ENCODE measurements around the gene RAB20.
"Not testable (repeated sequence)": the region's sequence is repeated elsewhere in the genome, so short reads cannot be mapped to it uniquely, and the experiment has no call there.

Gene RAB20

DNA sequence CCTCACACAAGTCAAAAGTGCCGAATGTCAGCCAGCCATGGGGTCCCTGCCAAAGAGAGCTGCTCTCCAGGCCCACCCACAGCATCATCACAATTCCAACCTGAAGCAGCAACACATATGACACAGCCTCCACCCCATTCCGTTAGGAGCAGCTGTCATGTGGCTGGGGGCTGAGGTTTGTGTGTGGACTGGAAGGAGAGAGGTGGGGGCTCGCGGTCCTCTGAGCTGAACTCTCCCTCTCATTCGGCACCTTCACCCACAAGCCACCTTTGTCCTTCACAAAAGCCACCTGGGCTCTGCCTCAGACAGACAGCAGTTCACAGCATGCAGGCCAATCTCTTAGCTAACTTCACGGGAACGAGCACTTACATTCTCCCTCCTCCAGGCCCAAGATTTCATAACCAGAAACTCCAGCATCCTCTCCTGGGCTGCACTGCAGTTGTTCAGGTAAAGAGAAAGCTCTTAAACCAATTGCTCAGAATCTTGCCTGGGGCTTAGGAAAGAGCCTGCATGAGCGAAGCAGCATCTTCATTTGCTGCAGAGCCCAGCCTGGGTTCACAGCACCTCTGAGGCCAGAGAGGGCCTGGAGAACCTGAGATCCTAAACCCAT lies 7.2 kb downstream of the RAB20 start:
- DNase-seq = no peak

DNA sequence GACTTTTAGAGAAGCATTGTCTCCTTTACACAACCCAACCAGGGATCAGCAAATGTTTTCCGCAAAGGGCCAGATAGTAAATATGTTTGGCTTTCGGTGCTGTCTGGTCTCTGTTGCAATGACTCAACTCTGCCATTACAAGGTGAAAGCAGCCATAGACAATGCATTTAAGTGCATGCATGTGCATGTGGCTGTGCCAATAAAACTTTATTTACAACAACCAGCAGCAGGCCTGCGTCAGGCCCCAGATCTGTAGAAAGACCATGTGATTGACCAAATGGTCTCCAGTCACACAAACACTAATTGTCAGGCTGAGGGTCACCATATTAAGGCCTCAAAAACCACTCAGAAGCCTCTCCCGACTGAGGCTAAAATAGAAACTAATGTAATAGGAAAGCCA lies 8.1 kb downstream of the RAB20 start:
- DNase-seq = no peak

DNA sequence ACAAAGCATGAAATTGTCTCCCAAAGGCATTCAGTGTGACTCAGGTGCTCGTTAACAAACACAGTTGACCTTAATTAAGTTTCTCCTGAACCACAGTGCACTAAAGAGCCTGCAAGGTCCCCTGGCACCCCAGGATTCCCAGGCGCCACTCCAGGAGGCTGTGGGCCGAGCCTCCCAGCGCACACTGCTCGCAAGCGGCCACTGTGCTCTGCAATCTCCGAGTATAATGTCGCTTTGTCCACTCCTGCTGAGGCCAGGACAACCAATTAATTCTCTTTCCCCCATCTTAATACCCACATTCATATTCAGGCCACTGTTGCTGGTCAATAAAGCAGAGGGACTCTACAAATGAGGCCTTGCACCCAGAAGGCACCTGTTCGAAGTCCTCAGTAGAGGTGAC lies 8.8 kb downstream of the RAB20 start:
- no peak for DNase-seq

DNA sequence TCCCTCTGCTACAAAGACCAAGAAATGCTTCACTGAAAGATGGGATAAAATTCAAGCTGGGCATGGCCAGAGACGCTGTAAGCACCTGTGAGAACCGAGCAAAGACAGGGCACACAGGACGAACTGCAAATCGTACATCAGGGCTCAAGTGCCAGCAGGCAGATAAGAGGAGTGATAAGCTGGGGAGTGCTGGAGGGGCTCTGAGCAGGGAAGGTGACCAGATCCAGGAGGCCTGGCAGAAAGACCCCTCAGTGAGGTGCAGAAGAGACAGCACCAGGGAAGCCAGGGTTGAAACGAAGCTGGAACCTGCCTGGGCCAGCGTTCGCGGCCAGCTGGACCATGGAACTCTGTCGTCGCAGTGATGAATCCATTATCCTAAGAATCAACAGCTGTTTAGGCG lies 10.2 kb downstream of the RAB20 start:
- no peak for DNase-seq

- DNase-seq = no peak
These were observed 11.7 kb downstream of the RAB20 start for GRCh38 chr13:110549795-110550160.

GRCh38 chr13:110548891-110549794 lies 12.4 kb downstream of the RAB20 start:
- no peak for DNase-seq

- no peak for DNase-seq
These were observed 14.6 kb downstream of the RAB20 start for GRCh38 chr13:110546926-110547325.

DNA sequence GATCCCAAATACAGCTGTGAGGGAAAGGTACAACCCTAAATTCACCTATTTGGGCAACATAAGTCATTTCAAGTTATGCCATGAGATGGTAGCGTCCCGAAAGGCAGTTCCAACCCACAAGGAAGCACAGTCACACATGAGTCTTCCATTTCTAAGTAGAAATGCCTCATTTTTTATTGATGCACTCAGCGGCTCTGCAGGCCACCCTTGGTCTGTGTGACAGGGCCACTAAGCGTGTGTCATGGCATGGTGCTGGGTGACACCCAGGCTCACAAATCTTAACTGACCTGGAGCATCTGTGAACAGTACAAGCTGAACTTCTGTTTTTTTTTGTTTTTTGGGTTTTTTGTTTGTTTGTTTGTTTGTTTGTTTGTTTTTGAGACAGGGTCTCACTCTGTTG lies 15.1 kb downstream of the RAB20 start:
- no peak for DNase-seq

- no peak for DNase-seq
These were observed 19.2 kb downstream of the RAB20 start for GRCh38 chr13:110542169-110542796.

DNA sequence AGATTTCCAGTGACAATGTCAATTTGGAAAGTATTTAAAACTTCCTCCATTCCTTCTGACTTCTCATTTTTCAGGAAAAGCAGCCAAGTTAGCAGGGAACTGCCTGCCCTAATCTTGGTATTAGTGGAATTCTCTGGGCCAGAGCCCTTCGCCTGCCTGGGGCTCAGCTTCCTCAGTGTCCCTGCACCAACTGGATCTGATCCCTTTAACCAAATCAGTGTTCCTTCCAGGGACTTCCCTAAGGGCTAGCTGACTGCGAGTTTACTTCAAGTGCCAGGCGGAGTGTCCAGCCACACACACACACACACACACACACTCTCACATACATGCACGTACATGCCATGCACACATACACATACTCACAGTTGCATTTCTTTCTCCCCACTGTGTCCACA lies 20.0 kb downstream of the RAB20 start:
- no peak for DNase-seq

DNA sequence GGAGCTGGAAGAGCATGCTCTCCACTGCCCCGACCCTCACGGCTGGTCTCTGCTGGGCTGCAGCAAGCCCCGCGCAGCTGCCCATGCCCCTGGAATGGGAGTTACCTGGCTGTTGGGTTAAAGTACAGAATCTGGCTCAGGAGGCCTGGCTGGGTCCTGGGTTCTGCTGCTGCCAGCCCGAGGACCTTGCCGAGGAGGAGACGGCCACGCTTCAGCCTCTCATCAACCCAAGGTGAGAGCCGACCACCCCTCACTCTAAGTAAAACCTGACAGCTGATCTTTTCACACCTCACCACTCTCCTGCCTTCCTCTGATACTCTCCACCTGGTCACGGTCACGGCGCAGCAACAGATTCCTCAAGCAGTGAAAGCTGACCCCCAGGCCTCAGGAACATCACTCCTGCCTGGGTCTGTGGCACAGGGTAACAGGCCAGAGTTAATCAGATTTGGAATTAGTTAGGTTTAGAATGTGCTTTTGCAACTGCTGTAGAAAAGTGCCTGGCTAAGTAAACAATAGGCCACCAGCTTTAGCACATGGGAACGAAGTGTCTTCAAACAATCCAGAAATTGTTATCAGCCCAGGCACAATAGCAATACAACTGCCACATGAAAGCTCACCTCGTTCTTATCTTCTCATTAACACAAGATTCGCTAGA lies 20.5 kb downstream of the RAB20 start:
- no peak for DNase-seq

GRCh38 chr13:110539894-110540293 lies 21.6 kb downstream of the RAB20 start:
- DNase-seq = no peak

DNA sequence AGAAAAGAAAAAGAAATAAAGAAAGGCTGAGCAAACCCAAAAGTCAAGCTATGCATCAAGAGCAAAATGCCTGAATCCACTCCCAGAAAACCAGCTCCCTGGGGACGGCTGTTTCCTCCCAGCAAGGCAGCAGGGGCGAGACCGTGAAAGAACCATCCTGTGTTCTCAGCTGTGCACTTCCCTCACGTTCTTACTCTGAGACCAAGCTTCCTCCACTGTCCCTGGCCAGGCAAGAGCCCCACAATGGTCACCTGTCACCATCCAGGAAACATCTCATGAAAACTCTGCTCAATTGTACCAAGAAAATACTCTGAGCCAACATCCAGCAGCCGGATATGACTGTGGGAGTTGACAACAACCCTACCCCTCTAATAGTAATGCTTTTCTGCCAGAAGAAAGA lies 22.9 kb downstream of the RAB20 start:
- no peak for DNase-seq

GRCh38 chr13:110536006-110536693 lies 25.4 kb downstream of the RAB20 start:
- DNase-seq = no peak

DNA sequence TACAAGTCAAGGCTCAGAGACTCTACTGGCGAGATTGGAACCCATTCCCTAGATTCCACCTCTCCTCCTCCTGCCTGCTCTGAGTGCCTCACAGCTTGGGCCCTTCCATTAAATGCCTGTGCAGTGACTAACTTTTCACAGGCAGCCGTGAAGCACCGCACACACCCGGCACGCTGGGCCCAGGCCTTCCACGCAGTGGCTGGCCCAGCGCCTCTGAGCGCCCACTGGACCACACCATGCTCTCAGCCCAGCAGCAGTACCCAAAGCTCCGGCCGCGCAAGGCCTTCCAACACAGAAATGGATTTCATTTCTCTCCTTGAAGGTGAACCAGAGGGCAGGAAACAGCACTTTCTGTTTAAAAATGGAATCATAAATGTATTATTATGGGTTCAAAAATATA lies 26.0 kb downstream of the RAB20 start:
- DNase-seq = no peak

DNA sequence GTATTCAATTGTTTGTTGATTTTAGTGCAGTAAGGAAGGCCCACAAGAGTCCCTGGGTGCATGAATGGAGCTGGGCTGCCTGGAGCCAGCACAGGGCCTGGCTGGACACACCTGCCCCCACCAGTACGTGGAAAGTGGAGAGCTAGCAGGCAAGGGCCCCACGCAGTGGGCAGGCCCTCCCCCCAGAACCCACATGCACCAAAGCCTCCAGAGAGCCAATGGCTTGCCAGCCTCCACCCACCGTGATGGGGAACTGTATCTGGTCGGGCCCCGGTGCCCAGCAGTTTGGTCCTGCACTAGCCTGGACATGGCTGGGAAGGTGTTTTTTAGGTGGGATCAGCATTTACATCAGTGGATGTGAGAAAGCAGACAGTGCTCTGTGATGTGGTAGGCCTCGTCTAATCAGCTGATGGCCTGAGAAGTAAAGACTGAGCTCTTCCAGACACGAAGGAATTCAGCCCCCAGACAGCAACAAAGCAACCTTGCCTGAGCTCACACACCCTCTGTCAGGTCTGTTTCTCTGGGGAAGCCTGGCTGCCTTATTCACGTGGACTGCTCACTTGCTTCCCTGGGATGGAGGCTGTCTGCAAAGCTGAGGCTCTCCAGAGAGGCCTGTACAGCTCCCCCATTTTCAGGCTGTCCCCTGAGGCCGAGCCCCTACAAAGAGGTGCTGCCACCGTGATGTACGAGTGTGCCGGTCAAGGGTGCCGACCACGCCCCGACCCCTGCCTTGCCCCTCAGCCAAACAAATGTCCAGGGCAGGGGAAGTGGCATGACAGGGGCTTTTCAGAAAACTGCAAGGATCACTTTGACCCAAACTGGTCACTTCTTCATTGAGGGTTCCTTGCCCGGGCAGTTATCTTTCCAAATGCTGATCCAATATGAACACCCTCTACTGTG lies 27.5 kb downstream of the RAB20 start:
- no peak for DNase-seq

DNA sequence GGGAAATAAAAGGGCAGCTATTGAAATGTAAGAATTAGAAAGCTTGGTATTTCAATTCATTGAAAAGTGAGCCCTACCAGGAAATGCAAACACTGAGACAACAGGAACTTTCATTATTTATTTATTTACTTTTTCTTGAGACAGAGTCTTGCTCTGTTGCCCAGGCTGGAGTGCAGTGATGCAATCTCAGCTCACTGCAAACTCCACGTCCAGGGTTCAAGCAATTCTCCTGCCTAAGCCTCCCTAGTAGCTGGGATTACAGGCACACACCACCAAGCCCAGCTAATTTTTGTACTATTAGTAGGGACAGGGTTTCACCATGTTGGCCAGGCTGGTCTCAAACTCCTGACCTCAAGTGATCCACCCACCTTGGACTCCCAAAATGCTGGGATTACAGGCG lies 29.3 kb downstream of the RAB20 start:
- not testable (repeated sequence) for DNase-seq

DNA sequence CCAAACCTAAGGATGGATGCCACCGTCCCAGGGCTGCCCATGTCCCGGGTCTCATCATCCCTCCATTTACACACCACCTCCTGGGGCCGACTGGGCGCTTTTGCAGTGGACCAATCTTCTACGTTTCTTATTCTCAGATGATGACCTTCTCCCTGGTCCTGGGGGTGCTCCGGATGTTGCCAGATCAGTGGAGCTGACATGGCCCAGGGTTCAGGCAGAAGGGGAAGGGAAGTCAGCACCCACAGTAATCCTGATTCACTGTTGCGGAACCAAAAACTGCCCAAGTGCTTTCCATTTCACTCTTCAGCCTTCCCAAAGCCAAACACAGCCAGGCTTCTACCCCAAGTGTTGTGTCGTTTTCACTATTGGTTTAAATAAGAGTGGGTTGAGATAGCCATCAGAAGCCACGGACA lies 29.8 kb downstream of the RAB20 start:
- no peak for DNase-seq

GRCh38 chr13:110531100-110531499 lies 30.4 kb downstream of the RAB20 start:
- no peak for DNase-seq

GRCh38 chr13:110529522-110530311 lies 31.8 kb downstream of the RAB20 start:
- DNase-seq = no peak

GRCh38 chr13:110528911-110529310 lies 32.6 kb downstream of the RAB20 start:
- no peak for DNase-seq

All from stimulated activated CD4-positive, alpha-beta T cell treated with anti-CD3 and anti-CD28 coated beads, Interleukin-4, amount 100 ng/mL, for 1 hour (primary cell).